GM21723 (cell line): ENCODE results near the gene SRRM4.

Source experiments
- ATAC-seq: cut with Tn5 transposase; IDR thresholded peaks from one replicate; pipeline ENCODE4 v1.9.1; 2021; ENCODE audit warnings: mild to moderate bottlenecking, moderate library complexity; ENCODE audit not compliant: unreplicated experiment

SRRM4 gene

DNA sequence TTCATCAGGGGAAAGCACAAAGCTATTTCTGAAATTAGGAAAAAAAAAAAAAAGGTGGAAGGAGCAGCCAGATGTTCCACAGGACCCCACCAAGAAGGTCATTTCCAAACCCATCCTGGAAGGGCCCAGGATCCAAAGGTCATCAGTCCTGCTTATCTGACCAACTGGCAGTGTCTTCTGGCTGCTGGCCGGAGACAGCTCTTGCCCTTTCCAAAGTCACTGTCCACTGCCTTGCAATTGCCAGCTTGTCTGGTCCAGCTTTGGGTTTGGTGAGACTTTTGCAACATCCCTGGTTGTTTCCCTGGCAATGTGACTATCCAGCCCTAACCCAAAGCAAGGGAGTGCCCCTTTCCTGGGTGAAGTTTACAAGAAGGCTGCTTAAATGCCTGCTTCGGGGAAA lies 178.5 kb downstream of the SRRM4 start:
- no peak for ATAC-seq

DNA sequence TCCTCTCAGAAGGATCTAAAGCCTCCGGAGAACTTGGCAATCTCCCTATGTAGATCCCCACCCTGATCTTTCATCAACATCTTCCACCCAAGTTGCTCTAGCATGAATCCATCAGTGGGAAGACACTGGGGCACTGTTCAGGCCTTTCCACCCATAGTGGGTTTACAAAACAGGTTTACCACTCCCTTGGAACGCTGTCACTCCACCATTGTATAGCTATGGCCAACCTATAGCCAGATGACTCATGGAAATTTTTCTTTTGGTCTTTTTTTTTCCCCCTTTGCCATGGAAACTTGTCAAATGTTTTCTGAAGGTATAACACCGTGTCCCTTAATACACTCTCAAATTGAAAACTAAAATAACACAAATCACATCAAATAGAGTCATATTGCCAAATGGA lies 186.6 kb downstream of the SRRM4 start:
- ATAC-seq: no peak

DNA sequence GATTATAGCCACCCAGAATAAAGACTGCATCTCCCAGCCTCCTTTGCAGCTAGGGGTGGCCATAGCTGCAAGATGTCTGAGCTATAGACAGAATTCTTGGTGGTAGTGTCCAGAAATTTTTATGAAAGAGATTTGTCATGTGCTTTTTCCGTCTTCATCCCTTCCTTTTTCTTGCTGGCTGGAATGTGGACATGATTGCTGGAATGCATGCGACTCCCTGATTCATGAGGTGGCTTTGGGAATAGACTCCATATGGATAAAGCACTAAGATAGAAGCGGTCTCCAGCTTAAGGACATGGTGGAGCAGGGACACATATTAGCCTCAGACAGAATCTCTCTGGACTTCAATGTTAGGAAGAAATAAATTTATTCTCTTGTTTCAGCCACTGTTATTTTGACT lies 187.4 kb downstream of the SRRM4 start:
- no peak for ATAC-seq

DNA sequence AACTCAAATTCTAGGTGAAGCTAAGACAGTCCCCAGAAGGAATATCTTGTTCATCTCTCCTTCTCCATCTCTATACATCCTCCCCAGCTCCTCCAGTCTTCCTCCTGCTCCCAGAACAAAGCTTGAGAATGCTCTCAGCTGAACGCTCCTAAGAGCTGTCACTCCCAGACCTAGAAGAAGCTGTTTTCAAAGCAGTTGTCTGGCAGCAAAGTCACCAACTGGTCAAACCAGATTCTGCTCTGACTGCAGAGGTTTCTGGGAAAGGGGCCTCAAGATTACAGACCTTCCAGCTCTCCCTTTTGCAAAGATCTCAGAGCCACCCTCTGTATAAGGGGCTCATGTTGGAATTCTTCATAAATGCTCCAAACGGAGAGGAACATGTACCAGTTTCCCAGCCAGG lies 187.8 kb downstream of the SRRM4 start:
- ATAC-seq: no peak

DNA sequence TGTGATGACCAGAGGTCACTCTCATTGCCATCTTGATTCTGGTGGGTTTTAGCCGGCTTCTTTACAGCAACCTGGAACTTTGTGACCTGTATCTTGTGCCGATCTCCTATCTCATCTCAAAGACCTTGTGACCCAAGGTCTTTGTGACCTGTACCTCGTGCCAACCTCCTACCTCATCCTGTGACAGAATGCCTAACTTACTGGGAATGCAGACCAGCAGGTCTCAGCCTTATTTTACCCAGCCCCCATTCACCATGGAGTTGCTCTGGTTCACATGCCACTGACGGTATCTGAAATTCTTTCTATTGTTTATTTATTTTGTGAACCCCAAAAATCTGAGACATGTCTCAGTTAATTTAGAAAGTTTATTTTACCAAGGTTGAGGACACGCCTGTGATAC lies 189.9 kb downstream of the SRRM4 start:
- ATAC-seq: no peak

DNA sequence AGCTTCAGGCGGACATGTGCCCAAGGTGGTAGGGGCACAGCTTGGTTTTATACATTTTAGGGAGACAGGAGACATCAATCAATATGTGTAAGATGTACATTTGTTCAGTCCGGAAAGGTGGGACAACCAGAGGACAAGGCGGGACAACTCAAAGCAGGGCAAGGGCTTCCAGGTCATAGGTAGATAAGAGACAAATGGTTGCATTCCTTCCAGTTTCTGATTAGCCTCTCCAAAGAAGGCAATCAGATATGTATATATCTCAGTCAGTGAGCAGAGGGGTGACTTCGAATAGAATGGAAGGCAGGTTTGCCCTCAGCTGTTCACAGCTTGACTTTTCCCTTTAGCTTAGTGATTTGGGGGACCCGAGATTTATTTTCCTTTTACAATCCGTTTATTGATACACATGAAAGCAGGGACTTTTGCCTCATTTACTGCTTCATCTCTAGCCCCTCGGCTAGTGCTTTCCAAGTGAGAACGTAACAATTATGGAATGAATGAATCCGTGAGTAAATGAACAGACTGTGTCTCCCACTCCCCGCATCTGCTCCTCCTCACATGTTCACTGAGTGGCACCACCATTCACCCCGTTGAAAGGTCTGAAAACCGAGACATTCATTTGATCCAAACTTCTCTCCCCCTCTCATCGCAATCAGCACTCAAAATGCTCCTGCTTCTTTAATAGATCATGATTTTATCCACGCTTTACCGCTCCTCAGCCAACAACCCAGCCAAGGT lies 190.5 kb downstream of the SRRM4 start:
- no peak for ATAC-seq

DNA sequence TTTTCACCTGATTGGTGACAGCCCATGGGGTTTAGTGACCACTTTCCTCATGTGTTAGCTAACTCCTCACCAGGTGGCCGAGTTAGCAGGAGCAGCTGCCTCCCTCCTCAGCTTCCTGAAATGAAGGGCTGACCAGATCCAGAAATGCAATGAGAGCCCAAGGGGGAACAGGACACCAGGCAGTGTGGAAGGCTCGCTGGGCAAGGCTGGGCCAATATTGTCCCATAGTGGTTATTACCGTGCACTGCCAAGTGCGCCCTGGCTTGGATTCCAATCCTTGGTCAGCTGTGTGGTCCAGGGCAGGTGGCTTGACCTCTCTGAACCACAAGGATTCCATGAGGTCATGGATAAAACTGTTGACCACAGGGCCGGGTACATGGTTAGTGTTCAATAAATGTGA lies 193.7 kb downstream of the SRRM4 start:
- no peak for ATAC-seq

DNA sequence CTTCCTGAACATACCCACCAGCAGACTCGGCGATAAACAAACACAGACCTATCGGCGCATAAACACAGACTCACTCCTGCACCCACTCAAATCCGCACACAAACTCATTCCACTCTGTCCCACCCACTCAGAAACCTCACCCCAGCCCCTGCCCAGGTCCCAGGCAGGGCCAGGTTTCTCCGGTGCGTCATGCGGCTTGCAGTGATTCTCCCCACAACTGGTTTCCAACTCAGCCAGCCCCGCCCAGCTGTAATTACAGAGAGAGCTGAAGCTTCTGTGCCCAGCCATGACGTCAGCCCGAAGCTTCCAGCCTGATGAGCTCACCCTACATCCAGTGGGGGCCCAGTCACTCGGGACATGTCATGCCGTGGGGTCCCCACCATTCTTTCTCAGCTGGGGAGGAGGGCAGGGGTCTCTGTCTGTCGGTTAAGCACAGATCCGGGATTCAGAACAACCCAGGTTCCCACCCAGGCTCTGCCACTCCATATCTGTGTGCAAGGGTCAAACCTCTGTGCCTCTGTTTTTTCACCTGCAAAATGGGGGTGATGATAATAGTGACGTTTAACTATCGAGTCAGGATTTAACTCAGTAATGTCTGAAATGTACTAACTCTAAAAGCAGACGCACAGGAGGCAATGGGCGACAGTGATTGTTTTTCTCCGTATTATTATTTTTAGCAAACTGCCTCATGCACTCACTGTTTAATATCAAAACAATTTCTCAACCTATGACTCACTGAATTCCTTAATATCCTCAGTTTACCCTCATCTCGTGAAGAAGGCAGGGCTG lies 195.1 kb downstream of the SRRM4 start:
- no peak for ATAC-seq

DNA sequence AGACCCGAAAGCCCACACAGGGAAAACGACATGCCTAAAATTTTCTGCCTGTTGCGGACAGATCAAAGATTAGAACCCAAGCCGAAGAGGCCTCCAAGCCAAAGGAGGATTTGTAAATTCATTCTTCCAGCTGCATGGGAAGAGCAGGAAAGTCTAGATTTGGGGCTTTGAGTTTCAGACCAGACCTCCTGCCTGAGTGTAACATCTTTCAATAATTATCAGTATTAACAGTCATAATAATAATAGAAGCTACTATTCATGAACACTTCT lies 195.7 kb downstream of the SRRM4 start:
- ATAC-seq: no peak

DNA sequence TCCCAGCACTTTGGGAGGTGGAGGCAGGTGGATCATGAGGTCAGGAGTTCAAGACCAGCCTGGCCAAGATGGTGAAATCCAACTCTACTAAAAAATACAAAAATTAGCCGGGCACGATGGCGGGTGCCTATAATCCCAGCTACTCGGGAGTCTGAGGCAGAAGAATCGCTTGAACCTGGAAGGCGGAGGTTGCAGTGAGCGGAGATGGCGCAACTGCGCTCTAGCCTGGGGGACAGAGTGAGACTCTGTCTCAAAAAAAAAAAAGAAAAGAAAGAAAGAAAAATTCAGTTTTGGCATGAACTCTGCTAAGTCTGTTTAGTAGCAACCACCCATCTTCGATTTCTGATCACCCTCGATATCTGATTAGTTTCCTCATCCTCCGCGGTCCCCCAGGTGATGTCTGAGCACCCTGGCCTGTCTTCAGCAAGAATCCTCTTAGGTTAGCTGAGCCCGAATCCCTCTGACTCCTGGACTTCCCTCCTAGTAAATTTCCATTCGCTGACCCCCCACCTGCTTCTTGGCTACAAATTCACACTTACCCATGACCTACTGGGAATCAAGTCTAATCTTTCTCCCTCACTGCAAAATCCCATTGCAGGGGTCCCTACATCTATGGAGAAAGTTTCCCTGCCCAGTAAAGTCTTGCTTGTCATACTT lies 196.5 kb downstream of the SRRM4 start:
- ATAC-seq: no peak

DNA sequence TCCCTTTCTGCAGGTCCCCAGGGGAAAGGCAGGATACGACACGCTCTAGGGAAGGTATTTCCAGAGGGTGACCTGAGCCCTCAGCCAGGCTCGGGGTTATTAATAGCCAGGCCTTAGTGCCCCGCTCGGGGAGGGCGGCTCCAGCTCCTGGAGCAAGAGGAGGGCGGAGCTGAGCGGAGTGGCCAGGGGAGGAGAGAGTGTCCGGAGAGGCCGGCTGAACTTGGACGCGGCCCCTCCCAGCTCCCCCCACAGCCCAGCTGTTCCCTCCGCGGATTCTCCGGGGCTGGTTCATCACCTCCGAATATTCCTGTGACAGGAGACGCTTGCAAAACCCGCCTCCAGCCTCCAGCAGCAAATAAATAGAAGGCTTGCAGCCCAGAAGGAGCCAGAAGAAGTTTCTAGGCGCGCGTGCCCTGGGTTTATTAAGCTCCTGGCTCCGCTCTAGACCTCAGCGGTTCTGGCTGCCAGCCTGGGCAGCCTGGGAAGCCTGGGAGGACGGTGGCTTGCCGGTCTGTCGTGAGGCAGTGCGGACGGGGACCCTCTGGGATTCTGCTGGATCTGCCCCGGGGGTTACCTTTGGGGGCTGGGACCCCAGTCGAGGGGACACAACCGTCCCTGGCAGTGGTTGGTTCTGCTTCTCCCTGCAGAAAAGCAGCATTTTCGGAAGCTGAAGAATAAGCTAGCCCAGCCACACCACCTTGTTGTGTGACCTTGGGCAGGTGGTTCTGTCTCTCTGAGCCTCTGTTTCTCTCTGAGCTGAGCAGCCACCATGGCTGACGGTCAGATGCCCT lies 197.4 kb downstream of the SRRM4 start, which contains the start of gene HSPB8:
TSS of gene HSPB8 (plus strand) at position 388 of the 791 bp plus-strand sequence. CDS start at position 770, 382 bp downstream.
- no peak for ATAC-seq

DNA sequence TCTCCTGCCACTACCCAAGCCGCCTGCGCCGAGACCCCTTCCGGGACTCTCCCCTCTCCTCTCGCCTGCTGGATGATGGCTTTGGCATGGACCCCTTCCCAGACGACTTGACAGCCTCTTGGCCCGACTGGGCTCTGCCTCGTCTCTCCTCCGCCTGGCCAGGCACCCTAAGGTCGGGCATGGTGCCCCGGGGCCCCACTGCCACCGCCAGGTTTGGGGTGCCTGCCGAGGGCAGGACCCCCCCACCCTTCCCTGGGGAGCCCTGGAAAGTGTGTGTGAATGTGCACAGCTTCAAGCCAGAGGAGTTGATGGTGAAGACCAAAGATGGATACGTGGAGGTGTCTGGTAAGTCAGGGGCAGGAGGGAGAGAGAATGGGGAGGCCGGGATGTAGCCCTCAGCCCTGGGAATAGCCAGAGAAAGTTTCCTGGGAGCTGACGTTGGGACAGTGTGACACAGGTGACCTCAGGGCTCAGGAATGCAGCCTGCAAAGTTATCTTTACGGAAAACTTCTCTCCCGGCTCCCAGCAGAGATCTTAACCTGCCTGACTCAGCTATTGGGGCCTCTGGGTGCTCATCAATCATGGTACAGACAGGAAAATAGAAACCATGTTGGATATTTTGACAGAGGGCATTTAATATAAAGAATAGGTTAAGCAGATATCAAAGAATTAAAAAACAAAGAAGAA lies 198.1 kb downstream of the SRRM4 start:
- no peak for ATAC-seq

DNA sequence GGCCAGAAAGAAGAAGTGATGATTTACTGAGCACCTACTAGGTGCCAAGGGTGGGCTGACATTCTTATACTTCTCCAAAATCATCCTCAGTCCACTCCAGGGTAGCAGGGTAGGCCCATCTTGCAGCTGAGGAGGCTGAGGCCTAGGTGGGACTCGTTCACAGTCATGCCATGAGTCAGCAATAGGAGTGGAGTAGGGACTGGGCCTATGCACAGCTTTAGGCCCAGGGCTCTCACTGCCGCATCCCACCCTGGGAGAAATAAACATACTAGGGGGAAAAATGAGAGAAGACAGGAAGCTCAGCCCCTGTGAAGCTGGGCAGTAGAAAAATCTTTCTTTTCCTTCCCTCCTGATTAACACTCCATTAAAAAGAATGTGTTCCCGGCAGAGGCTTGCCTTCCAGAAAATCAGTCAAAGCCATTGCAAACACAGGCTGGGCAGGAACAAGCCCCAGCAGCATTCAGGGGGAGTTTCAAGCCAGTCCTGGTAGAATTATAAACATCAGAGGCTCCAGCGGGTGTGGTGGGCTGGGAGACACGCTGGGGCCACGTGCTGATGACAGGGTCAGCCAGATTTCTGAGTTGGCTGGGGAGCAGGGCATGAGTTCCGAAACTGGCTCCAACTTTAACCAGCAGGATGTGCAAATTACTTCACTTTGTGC lies 199.2 kb downstream of the SRRM4 start:
- no peak for ATAC-seq

DNA sequence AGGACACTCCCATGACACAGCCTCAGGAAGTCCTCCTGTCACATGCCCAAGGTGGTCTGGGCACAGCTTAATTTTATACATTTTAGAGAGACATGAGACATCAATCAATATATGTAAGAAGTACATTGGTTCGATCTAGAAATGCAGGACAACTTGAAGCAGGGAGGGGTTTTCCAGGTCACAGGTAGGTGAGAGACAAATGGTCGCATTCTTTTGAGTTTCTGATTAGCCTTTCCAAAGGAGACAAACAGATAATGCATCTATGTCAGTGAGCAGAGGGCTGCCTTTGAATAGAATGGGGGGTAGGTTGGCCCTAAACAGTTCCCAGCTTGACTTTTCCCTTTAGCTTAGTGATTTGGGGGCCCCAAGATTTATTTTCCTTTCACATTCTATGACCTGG lies 199.9 kb downstream of the SRRM4 start:
- no peak for ATAC-seq

DNA sequence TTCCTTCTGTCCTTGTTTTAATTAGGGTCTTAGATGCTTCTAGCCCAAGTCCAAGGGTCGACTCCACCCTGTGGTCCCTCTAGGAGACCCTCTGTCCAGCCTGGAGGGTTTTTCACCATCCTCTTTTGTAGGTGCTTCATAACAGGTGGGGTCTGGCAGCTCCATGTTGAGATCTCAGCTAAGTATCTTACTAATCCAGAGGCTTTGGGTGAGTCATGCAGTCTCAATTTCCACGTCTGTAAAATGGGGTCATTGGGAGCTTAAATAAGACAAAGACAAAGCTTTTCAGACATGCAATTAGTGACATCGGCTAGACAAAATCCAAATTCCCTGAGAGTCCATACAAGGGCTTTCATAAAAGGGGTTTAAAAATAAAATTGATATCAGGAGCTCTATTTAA lies 200.6 kb downstream of the SRRM4 start:
- ATAC-seq: no peak

DNA sequence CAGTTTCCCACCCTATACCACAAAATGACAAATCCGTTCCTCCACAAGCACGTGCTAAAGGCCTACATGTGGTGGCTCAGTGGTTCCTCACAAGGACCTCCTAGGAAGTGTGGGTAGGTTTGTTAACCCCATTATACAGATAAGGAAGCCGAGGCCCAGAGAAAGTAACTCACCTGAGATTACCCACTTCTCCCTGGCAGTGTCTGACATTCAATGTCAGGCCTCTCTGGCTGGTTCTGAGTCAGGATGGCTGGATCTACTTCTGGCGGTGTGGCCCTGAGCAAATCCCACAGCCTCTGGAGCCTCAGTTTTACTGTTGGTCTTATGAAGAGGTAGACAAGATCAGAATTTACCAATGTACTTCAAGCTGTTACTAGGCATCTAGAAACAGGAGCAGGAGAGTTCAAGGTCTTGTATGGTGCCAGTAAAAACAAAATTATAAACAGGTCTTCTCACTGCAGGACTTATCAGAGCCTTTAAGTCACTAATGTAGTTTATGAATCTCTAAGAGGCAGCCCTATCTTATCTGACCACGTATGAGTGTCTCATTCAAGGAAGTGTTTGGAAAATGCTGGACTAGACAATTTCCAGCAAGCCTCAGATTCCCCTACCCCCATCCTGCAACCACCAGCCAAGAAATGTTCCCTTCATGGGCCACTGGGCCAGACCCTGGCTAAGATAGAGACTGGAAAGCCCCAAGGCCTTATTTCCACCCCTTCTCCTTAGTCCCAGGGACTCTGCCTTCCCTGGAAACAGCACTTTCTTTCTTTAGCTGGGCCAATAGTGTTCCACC lies 201.6 kb downstream of the SRRM4 start:
- ATAC-seq: no peak

DNA sequence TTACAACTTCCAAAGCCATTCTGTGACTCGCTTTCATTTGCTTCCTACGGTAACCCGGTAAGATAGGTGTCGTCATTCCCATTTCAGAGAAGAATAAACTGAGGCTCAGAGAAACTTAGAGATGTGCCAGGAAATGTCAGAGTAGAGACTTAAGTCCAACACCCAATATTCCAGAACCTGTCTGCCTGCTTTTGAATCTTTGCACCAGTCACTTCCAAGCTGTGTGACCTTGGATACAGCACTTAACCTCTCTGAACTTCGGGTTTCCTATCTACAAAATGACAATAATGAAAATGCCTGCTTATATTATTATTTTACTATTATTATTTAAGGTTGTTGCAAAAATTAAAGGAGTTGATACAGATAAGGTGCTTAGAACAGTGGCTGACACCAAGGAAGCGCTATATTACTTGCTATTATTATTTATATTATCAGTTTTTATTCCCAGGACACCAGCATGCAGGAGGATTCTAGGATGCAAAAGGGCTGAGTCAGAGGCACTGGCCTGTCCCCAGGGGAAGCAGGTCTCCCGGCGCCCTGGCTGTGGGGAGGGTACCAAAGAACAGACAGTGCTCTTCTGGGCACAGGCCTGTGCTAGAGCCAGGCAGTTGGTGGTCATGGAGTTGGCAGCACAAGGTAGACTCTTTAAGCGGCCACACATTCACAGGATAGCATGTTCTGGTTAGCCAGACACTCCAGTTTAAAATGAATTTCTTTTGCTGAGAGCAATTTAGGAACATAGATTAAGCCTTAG lies 202.8 kb downstream of the SRRM4 start:
- no peak for ATAC-seq

DNA sequence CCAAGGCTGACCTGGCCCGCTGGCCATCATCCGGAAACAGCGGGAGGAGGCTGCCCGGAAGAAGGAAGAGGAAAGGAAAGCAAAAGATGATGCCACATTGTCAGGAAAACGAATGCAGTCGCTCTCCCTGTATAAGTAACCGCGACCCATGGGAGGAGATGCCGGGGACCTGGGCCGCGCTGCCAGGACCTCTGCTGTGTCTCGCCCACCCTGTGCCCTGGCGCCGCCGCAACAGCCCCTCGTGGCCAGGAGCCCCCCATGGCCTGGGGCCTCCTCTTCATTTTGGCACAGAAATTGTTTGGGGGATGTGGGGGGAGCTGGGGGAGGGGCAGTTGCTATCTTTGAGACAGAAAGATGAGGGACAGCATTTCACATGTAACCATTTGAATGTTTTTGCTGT lies 213.9 kb downstream of the SRRM4 start:
- no peak for ATAC-seq

DNA sequence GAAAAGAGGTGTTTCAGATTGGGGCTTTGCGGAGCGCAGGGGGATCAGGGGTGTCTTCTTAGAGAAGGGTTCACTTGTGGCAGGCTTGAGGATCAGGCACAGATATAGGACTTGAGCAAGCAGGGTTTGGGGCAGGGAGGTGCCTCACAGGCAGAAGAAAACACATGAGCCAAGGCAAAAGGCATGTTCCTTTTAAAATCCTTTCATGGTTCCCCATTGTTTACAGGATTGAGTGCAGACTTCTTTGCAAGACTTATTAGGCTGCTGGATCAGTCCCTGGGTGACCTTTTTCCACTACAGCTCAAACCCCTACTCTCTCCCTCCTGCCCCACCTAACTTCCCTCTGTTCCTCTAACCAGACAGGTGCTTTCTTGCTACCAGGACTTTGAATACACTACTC lies 217.1 kb downstream of the SRRM4 start:
- ATAC-seq: no peak
